Measurements from ENCODE around the gene ATP8B3. TPM values are rescaled to one million over a fixed set of nuclear protein-coding genes. Genes with fewer than 3 reads are reported as not detected.

The ATP8B3 gene
- total RNA-seq, 1 donor from 2014 or later: 0.41 TPM

- TF ChIP-seq, protein P1, sequence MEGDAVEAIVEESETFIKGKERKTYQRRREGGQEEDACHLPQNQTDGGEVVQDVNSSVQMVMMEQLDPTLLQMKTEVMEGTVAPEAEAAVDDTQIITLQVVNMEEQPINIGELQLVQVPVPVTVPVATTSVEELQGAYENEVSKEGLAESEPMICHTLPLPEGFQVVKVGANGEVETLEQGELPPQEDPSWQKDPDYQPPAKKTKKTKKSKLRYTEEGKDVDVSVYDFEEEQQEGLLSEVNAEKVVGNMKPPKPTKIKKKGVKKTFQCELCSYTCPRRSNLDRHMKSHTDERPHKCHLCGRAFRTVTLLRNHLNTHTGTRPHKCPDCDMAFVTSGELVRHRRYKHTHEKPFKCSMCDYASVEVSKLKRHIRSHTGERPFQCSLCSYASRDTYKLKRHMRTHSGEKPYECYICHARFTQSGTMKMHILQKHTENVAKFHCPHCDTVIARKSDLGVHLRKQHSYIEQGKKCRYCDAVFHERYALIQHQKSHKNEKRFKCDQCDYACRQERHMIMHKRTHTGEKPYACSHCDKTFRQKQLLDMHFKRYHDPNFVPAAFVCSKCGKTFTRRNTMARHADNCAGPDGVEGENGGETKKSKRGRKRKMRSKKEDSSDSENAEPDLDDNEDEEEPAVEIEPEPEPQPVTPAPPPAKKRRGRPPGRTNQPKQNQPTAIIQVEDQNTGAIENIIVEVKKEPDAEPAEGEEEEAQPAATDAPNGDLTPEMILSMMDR (IDR thresholded peaks at IDR 0.05; ENCODE audit: borderline replicate concordance): no peak
- Histone ChIP-seq H3K27me3 (ENCODE audit: low read depth) (no peaks in the 10 kb centered on the region), H3K9me3 (replicated peaks) (no peaks in the 10 kb centered on the region), H3K36me3 (peaks cover 6% of the 10 kb centered on the region), H3K27ac (replicated peaks) (peak overlapping the region; percentile 87), H3K4me1 (peaks cover 100% of the 10 kb centered on the region), H3K4me3 (peak overlapping the region; percentile 64)
- intact Hi-C loops (cut with micrococcal nuclease): no loop called here
- peak; percentile 66 for DNase-seq
These were observed 28.6 kb upstream of the ATP8B3 start for GRCh38 chr19:1840541-1841115.

DNA sequence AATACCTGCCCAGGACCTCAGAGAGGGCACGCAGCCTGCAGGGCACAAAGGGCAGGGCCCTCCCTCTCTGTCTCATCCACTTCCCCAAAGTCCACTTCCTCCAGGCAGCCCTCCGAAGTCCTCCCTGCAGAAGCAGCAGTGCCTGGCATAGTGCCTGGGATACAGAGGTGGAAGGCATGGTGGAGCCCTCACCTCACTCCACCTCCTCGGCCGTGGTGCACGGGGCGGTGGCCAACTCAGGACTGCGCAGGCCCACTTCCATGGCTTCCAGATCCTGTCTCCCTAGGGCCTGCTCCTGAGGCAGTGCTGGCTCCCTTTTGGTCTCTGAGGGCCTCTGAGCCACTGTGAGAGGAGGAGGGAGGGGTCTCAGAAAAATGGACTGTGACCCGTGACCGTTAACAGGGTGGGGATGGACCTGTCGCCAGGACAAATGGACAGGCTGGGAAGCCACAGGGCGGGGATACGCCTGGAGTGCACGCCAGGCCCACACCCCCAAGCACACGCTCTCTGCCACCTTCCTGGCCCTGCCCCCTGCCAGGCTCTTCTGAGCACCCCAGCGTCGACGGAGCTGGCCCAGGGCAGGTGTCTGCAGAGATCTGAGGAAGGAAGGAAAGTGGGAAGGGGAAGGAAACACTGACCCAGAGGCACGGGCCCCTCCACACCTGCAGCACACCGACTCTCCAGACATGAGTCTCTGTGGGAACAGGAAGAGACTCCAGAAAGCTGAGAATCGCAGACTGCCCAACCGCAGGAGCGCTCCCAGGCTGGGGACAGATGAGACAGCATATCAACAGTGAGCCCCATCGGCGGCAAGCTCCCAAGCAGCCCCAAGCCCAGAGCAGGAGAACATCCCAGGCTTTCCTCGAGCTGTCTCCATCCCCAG, 27.8 kb upstream of the ATP8B3 start:
- peak overlapping the region; percentile 64 for H3K4me3 ChIP-seq
- intact Hi-C loops (cut with micrococcal nuclease): no loop called here
- no peak for DNase-seq
- H3K4me1 ChIP-seq: peaks cover 98% of the 10 kb centered on the region
- peak overlapping the region; percentile 87 for H3K27ac ChIP-seq (replicated peaks)
- H3K9me3 ChIP-seq (replicated peaks): no peaks in the 10 kb centered on the region
- peaks cover 2% of the 10 kb centered on the region for H3K36me3 ChIP-seq
- no peaks in the 10 kb centered on the region for H3K27me3 ChIP-seq (ENCODE audit: low read depth)
- TF ChIP-seq, protein P1 (IDR thresholded peaks at IDR 0.05; ENCODE audit: borderline replicate concordance): no peak

- intact Hi-C loops (cut with micrococcal nuclease): no loop called here
- H3K27ac ChIP-seq (replicated peaks): peak overlapping the region; percentile 41
- H3K36me3 ChIP-seq: no peaks in the 10 kb centered on the region
- no peaks in the 10 kb centered on the region for H3K27me3 ChIP-seq (ENCODE audit: low read depth)
- H3K9me3 ChIP-seq (replicated peaks): no peaks in the 10 kb centered on the region
- peaks cover 95% of the 10 kb centered on the region for H3K4me1 ChIP-seq
- no peak overlapping the region for H3K4me3 ChIP-seq
- TF ChIP-seq, protein P1 (IDR thresholded peaks at IDR 0.05; ENCODE audit: borderline replicate concordance): peak; percentile 90
- peak; percentile 35 for DNase-seq
These were observed 25.6 kb upstream of the ATP8B3 start for GRCh38 chr19:1837625-1838105.

- H3K4me1 ChIP-seq: peaks cover 90% of the 10 kb centered on the region
- TF ChIP-seq, protein P1 (IDR thresholded peaks at IDR 0.05; ENCODE audit: borderline replicate concordance): no peak
- intact Hi-C loops (cut with micrococcal nuclease): no loop called here
These were observed 25.1 kb upstream of the ATP8B3 start for GRCh38 chr19:1837222-1837565.

GRCh38 chr19:1836458-1837221, 24.6 kb upstream of the ATP8B3 start:
- no peak overlapping the region for H3K4me3 ChIP-seq
- TF ChIP-seq, protein P1 (IDR thresholded peaks at IDR 0.05; ENCODE audit: borderline replicate concordance): no peak

More at GRCh38 chr19:1837222-1837565, 25.1 kb upstream of the ATP8B3 start:
- no peak for DNase-seq
- peak overlapping the region; percentile 41 for H3K27ac ChIP-seq (replicated peaks)
- H3K27me3 ChIP-seq (ENCODE audit: low read depth): no peaks in the 10 kb centered on the region
- H3K9me3 ChIP-seq (replicated peaks): no peaks in the 10 kb centered on the region
- H3K36me3 ChIP-seq: no peaks in the 10 kb centered on the region
- no peak overlapping the region for H3K4me3 ChIP-seq

More at GRCh38 chr19:1836458-1837221, 24.6 kb upstream of the ATP8B3 start:
- Histone ChIP-seq H3K4me1 (peaks cover 85% of the 10 kb centered on the region), H3K27ac (replicated peaks) (no peak overlapping the region), H3K9me3 (replicated peaks) (no peaks in the 10 kb centered on the region), H3K36me3 (no peaks in the 10 kb centered on the region), H3K27me3 (ENCODE audit: low read depth) (no peaks in the 10 kb centered on the region)
- intact Hi-C loops (cut with micrococcal nuclease): no loop called here
- DNase-seq: no peak
